CD4-positive, alpha-beta T cell treated with Interleukin-2 at 100 ng/mL for 4 hours (primary cell): Measurements from ENCODE around the gene USP21.

ENCODE experiments used
- DNase-seq: peaks from one replicate; pipeline ENCODE4 v3.0.0-alpha.2; 2020; ENCODE audit warnings: low spot score

The USP21 gene

DNA sequence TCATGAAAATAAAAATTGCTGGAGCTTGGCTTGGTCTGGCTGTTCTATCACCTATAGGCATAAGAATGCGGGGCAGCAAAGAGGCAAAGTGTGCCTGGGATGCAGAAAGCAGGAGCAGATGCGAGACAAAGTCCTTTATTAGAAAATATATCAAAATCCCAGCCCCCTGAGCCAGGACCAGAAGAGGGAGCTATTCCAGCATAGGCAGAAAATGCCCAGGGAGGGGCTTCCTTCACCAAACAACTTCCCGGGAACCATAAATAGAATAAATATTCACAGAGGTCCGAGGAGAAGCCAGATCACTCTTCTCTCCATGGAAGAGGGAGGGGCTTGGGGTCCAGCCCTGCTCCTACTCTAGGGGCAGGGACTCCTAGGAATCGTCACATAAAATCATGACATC lies 11.9 kb downstream of the USP21 start:
- DNase-seq: no peak

DNA sequence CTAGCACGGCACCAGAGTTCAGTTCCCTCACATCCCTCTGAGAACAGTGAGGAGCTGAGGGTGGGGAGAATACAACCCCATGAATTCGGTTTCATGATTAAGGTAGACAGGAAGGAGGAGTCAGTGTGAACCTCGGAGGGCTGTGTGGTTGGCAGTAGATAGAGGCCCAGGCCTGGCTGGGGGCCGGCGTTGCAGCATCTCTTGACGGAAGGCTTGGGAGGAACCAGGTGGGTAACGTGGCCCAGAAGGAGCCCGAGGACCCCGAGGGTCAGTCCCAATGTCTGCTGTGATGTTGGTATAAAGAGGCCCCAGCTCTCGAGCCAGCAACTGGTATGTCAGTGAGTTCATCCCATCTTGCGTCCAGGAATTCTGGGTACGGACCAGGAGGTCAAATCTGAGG lies 12.4 kb downstream of the USP21 start:
- DNase-seq: no peak

DNA sequence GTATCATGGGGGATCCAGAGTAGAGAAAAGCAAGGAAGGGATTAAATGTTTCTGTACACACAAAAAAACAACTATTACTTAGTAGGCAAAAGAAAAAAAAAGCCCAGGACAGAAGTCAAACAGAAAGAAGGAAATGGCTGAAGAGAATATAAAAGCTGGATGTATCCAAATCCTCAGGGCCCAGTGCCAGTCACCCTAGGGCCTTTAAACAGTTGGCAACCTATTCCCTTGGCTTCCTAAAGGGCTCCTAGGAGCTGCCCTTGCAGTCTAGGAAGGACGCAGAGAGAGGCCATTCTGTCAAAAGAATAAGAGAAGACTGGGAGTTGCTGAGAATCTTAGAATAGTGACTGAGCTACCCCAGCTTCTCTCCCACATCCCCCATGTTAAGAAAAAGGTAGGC lies 13.0 kb downstream of the USP21 start:
- DNase-seq: no peak

DNA sequence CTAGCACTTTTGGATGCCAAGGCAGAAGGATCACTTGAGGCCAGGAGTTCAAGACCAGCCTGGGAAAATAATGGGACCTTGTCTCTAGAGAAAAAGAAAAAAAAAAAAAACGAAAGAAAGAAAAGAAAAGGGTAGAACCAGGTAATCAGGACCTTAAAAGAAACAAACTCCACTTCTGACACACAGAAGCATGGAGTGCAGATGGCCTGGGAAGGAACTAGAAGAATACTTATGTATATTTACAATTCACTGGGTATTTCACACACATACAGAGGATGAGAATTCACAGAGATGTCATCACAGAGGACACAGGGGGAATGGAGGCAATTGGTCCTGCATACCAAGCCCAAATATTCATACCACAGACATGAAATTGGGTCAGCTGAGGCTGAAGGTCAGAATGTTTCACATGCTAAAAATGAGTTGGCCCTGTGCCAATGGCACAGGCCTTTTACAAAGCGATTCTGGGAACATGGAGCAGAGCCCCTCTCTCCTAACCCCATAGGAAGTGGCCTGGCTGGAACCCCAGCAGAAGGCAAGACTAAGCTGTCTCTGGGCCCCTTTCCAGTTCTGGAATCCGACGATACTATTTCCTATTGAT lies 13.6 kb downstream of the USP21 start:
- no peak for DNase-seq

DNA sequence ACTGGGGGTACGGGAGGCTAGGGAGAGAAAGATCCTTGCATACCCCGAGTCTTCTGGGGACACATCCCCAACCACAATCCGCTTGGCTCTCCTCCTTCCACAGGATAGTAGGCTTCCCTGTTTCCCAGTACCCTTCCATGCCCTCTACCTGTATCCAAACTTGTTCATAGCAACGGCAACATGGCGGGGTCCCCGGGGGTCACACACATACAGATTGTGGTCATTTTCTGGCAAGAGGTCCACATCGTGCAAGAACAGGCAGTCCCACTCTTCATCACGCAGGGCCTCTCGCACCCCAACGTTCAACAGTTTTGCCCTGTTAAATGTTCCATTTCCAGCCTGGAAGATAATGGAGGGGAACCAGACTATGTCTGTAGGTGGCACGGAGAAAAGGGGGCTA lies 14.4 kb downstream of the USP21 start:
- DNase-seq: no peak

DNA sequence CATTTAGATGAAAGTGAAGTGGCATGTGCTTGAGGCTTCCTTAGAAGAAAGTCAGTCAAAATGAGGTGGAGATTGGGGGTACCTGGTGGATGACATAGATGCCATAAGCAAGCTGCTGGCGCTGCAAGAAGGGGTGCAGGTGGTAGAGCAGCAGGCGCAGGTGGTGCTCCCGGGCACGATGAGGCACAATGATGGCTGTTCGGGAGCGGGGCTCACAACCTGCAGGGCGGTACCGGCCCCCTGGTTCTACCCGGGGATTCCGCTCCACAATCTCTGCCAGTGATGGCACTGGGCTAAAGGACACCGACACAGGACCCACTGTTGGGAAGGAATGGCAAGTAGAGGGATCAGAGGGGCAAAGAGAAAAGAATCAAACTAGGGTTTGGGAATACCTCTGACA lies 15.6 kb downstream of the USP21 start:
- DNase-seq: no peak

DNA sequence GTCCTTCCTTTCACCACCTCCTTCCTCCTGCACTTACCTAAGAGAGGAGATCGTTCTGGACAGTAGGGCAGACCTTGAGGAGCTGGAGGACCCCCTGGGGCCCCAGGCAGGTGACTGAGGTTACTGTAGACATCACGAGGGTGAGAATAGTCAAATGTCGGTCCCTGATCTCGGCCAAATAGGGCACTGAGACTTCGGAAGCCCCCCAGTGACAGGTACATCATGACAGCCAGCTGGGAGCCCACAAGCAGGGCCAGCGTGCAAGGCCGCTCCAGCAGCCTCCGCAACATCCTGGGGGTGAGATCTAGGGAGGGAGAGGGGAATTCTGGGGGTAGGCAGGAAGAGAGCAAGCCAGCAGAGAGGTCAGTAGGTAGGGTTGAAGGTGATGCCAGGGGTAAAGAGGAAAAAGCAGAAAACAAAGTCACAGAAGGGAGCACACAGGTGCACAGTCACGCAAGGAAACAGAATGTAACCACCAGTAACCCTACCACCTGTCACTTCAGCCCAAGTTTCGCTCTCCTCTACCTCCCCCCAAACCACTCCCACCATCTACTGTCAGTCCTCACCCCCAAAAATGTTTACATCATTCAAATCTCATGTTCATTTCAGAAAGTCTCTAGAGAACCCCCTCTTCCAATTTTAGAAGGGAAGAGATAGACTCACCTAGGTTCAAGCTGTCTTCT lies 16.6 kb downstream of the USP21 start:
- no peak for DNase-seq

DNA sequence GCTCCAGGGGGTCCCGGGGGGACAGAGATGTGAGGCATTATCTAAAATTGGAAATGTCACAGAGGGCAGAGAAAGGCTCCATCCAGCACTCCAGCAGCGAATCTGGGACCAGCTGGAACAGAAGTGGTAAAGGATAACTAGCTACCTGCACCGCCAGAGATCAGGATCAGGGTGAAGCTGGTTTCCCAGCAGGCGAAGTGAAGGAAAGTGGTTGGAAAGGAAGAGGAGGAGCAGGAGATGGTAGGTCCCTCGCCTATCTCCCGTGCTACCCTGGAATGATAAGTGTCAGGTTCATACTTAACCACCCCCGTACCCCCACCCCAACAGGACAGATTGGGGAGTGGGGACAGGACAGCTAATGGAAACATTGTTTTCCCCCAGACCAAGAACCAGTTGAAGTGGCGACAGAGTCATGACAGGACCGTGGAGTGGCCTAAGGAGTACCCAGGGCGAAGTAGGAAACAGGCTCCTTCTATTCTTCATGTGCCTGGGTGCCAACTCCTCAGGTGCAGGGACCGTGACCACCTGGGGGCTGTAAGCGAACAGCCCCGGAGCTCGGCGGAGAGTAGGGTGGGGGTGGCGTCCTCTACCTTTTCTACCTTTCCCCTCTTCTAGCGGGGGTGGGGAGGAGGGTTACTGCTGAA lies 17.3 kb downstream of the USP21 start:
- DNase-seq: no peak

DNA sequence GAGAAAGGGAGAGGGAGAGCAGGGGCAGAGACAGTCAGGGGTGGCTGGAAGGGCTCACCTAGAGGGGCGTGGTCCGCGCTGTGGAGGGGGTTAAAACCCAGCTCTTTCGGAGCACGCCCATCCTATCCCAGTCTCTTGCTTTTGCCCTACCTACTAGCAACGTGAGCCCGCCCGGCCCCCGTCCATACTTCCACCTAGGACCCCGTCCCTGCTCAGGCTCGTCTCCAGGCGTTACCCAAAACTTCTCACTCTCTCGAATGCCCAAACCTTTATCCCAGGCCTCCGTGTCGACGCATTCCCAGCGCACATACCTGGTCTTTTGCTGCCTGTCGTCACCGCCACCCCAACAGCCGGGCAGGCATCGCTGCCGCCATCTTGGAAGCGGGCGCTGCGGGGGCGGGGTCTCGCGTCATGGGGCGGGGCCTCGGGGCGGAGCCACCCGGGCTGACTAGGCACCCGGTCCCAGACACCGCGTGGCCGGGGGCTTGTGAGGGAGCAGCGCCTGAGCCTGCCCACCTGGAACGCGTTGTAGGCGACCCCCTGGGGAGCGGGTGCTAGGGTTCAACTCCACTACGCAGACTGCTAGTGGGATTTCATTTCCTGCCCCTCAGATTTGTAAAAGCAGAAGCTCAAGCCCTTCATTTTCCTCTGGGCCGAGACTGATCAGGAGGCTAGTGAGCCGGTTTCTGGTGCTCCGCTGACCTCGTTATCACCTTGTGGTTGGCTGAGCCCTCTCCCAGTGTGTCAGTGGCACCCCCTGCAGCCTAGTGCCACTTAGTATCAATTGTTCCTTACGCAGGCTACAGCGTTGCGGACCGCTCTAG lies 18.0 kb downstream of the USP21 start, which contains the start of gene B4GALT3:
TSS of gene B4GALT3 (minus strand) at position 396 of the 824 bp plus-strand sequence. CDS start 1,447 bp downstream, outside the sequence.
- DNase-seq: peak; percentile 94

DNA sequence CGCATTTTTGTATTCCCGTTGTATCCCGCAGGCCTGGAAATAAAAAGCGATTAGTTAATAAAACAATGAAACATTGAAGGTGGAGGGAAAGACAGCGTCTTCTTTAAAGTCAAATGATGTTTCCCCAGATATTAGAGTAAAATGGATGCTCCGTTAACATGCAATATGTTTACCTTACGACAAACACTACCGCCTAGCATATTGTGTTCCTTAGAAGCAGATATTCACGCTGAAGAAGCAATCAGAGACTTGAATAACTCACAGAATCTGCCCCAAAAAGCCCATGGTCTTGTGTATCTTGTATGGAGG lies 18.6 kb downstream of the USP21 start:
- no peak for DNase-seq

DNA sequence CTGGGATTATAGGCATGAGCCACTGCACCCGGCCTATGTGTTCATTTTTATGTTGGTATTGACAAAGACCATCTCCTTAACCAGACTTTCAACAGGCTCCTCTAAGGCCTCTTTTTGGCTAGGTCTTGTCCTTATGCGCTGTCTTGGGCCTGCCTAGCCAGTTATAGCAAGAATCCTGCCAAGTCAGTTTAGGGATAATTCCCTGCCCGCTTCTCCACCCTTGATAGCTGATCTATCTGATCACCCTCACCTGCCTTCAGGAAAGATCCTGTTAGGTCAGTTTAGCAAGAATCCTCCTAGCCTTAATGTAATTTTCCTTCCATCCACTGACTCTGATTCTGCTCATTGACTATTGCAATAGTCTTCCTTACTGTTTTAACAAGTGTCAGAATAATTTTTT lies 20.4 kb downstream of the USP21 start:
- DNase-seq: no peak

DNA sequence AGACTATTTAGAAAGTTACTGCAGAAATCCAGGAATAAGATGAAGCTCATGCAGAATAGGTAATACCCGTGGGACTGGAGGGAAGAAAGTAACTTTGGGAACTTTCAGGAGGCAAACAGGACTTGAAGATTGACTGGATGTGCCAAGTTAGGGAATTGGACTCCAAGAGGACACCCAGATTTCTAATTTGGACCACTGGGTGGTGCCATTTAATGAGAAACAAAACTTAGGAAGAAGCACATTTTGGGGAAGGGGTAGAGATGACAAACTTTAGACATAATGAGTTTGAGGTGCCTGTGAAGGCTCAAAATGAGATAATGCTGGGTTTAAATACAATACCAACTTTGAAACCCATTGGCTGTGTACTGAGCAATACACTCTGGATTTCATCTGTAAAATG lies 21.3 kb downstream of the USP21 start:
- no peak for DNase-seq

DNA sequence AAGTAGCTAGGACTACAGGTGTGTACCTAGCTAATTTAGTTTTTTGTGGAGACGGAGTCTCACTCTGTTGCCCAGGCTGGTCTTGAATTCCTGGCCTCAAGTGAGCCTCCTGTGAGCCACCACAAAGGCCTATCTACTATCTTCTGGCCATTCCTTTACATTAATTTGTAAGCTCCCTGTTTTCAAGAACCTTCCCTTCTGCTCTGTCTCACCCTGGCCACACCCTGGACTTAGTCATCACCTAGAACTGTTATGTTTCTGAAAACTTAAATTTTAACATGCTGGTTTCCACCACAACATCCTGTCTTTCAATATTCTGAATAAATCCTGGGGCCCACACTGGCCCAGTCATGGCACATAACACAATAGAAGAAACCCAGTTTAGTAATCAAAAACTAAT lies 22.9 kb downstream of the USP21 start:
- peak; percentile 91 for DNase-seq

DNA sequence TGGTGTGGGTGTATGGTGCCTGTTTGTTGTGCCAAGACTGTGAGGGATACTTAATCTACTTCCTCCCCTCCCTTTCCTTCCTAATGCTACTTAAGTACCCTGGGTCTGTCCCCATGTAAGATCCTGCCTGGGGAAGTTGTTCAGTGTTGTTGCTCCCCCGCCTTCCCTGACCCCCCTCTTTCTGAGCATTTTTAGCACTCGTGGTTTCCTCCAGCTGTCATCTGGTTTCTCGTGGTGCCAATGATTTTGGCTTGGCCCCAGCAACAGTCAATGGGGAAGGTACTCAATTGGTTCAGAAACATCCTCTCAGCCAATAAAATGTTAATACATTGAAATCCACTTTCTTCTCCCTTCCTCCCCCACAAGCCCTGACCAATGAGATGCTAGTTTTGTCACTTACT lies 26.0 kb downstream of the USP21 start:
- DNase-seq: peak; percentile 92

DNA sequence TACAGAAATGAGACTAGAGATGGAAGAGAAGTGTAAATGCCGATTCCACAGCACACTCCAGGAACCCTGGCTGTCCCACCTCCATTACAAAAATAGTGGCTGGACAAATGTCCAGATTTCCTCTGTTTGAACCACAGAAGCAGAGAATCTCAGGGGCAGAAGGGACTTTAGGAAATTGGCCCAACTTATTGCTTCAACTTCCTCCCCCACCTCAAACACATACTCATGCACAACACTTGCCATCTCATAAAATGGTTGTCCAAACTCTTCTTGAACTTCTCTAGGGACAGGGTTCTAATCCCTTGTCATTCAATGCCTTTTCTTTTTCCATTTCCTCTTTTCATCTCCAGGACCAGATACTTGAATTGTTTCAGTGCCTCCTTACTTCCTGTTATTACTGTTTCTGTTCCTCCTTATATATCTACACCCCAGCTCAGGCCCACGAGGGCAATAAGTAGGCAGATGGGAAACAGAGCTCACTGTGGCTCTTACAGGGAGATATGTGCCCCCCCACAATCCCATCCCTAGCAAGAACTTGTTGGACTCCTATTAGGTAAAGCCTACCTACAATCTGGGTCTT lies 26.5 kb downstream of the USP21 start:
- no peak for DNase-seq

DNA sequence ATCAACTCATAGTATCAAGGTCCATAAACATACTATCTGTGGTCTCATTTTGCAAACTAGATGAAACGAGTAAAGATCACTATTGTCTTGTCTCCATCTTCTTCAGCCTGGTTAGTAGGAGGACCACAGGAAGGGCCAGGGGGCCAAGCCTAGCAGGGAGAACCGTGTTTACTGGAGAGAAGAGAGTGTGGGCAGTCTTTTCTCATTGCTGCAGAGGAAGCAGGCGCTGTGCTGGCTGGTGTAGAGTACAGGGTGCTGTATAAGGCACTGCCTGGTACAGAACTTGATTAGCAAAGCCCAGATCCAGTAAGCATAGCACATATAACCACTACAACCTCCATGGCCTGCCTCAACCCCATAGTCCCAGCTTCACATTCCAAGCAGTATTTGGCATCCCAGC lies 28.0 kb downstream of the USP21 start:
- no peak for DNase-seq

DNA sequence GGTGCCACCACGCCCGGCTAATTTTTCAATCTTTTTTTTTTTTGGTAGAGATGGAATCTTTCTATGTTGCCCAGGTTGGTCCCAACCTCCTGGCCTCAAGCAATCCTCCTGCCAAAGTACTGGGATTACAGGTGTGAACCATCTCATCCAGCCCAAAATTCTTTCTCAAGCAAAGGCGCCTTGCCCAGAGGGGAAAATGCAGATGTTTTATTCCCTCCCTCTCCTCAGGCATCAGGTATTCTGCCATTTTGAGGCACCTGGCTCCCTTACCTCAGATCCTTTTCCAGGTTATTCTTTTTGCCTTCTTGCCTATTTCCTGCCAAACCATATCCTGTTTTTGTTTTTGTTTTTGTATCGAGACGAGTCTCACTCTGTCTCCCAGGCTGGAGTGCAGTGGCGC lies 29.1 kb downstream of the USP21 start:
- DNase-seq: no peak

DNA sequence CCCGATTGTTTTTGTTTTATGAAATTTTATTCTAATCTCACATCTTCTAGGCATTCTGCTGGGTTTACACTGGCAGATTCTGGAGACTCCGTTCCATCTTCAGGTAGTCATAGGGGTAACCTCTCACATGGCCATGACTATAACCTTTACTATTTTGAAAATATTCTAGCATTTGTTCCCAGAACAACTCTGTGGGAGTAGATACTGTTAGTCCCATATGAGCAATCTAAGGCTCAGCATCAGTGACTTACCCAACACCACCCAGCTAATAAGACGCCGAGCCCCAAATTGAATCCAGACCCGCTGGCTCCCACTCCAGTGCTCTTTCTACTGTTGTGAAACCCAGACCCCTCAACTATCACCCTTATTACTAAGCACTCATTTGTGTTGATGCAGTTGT lies 29.7 kb downstream of the USP21 start:
- DNase-seq: no peak

DNA sequence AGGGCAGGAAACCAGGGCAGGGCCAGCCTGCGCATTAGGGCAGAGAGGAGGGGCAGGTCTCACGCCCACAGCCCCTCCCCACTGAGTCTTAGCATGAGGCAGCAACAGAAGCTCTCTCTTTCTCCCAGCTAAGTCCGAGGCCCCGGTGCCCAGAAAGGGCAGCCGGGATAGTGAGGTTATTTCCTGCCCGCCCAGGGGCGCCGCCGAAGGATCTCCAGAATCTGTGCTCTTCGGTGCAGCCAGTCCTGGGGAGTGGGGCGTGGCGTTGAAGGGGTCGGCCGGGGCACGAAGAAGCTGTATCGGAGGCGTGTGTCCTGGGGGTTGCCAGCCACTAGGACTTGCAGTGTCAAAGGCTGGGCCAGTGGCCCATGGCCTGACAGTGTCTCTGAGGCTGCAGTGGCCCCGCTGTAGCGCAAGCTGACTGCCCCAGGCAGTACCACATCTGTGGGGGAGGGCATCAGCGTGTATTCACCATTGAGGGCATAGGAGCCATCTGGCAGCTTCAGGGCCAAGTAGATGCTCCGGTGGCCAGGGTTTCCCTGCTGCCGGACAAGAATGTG lies 31.7 kb downstream of the USP21 start:
- DNase-seq: no peak

DNA sequence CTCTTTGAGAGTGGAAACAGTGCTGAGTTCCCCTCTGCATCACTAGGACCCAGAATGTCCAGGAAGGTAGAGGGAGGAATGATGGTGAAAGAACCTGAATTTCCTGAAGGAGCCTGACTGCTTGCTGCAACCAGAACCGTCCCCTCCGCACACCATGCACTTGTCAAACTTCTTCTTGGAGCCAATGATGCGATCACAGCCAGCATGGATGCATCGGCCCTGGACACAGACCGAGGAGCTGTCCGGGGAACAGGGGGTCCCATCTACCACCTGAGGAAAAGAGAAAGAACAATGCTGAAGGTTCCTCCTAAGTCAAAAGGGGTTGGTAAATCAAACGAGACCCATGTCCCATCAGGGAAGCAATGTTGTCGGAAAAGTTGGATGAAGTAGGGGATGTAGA lies 32.7 kb downstream of the USP21 start:
- DNase-seq: no peak

DNA sequence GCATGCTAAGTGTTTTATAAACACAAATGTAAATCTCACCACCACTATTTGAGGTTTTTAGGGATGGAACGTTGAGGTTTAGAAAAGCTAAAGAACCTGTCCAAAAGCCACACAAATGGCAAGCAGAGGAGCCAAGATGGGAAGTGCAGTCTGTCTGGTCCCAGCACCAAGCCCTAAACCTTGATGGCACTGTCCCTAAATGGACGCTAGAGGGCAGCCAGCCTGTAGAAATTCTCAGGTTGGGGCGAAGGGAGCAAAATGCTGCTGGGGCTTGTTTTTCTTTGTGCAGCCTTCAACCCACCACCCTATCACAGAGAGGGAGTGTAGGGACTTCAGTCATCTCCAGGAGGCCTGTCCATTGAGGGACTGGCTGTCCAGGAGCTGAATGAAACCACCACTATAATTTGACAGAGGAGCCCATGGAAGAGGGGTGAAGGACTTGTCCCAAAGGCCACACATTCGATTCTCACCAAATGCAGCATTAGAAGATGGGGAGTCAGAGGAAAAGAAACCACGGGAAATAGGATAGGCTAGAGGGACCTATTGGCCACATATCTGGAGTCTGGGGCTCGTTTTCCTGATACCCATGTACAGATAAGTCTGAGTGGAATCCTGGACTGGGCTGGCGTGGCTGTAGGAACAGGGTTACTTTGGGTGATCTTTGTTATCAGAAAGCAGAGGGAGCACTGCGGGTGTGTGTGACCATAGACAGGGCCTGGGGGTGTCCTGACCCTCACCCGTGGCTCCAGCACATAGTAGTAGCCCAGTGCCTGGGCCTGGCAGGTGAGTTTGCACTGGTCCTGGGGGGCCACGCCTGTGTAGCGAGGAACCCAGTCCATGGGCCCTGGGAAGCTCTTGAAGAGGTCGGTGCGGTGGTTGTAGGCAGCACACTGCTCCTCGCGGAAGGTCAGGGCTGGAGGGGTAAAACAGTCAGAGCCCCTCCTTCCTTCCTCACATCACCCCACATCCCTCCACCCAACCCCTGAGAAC lies 33.5 kb downstream of the USP21 start:
- DNase-seq: peak; percentile 87
